ENCODE data around the gene B3GNT4.
"Not testable (repeated sequence)": the region's sequence is repeated elsewhere in the genome, so short reads cannot be mapped to it uniquely, and the experiment has no call there.

The B3GNT4 gene

DNA sequence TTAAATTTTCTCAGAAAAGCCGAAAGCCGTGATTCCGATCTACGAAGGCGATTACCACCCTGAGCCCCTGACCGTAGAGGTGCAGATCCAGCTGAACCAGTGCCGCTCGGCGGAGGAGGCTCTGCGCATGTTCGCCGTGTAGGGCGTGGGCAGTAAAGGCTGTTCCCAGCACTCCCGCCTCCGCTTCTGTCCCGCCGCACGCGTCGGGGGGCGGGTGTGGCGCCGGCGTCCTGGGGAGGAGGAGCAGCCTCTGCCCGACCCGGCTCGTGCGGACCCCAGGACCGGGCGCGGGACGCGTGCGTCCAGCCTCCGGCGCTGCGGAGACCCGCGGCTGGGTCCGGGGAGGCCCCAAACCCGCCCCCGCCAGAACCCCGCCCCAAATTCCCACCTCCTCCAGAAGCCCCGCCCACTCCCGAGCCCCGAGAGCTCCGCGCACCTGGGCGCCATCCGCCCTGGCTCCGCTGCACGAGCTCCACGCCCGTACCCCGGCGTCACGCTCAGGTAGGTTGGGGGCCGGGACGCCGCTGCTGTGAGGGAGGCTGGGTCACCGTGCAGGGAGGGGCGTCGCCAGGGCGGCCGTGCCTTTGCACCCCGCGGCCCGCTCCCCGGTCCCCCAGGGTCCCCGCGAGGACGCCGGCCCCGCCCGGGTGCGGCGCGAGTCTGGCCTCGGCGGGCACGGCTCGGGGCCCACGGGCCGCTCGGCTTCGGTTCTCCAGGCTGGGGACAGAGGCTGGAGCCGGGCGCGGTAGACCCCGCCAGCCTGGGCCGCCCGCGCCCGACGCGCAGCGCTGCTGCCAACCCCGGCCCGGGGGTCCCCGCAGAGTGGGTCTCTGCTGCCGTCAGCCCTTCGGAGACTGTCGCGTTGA lies at the start of gene B3GNT4:
TSS of gene B3GNT4 (plus strand) at position 409 of the 866 bp plus-strand sequence. CDS start 910 bp downstream, outside the sequence.
- peak; percentile 59 for DNase-seq (ENCODE audit: low read depth)

DNA sequence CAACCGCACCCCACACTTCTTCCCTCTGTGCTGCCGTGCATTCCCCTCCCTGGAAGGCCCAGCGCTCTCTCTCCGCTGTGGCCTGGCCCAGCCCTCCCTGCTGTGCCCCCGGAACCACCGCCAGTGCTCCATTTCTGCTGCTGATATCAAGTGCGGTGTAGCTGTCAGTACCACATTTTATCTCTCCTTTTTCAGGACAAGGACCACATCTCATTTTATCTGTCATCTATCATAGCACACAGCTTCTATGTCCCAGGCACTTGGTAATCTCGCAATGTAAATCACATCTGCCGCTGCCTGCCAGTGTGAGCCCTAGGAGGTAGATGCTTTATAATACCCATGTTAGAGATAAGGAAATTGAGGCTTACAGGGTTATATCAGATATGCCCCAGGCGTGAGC lies 47.8 kb upstream of the B3GNT4 start:
- DNase-seq (ENCODE audit: low read depth): no peak

DNA sequence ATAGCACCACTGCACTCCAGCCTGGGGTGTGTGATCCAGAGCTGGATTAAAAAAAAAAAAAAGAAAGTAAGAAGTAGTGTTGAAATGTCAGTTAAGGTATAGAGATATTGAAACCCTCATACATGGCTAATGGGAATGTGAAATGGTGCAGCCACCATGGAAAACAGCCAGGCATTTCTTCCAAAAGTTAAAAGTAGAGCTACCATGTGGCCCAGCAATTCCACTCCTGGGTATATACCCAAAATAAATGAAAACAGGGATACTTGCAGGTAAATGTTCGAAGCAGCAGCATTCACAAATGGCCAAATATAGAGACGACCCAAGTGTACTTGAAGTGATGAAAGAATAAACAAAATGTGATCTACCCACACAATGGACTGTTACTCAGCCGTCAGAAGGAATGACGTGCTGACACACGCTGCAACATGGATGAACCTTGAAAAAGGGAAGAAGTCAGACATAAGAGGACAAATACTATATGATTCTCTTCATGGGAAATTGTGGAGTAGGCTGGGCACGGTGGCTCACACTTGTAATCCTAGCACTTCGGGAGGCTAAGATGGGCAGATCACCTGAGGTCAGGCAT lies 44.7 kb upstream of the B3GNT4 start:
- no peak for DNase-seq (ENCODE audit: low read depth)

DNA sequence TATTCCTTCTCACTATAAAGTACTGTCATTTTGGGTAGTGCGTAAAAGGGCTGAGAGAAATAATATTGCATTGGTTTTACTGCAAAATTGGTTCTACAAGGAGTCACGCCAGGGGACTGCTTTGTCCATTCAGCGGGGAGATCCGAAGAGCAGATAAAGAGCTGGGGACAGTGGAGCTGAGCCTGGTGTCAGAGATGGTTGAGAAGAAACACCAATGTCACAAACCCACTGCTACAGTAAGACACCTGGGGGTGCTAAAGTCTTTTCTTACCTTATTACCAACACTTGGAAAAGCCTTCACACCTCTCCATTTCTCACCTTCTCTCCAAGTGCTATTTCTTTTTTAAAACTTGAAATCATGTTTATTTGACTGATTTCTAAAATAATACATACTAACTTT lies 43.6 kb upstream of the B3GNT4 start:
- no peak for DNase-seq (ENCODE audit: low read depth)

DNA sequence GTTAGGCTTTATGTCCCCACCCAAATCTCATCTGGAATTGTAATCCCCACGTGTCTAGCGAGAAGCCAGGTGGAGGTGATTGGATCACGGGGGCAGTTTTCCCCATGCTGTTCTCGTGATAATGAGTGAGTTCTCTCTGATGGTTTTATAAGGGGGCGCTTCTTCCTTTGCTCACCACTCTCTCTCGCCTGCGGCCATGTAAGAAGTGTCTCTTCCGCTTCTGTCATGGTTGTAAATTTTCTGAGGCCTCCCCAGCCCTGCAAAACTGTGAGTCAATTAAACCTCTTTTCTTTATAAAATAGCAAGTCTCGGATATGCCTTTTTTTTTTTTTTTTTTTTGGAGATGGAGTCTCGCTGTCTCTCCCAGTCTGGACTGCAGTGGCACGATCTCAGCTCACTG lies 42.7 kb upstream of the B3GNT4 start:
- no peak for DNase-seq (ENCODE audit: low read depth)

DNA sequence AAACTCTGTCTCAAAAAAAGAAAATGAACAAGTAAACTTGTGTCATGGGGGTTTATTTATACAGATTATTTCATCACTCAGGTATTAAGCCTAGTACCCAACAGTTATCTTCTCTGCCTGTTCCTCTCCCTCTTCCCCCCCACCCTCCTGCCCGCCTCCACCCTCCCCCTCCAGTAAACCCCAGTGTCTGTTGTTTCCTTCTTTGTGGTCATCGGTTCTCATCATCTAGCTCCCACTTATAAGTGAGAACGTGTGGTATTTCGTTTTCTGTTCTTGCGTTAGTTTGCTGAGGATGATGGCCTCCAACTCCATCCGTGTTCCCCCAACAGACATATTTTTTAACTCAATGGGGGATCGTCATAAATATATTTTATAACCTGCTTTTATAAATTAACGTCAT lies 41.8 kb upstream of the B3GNT4 start:
- DNase-seq (ENCODE audit: low read depth): no peak

DNA sequence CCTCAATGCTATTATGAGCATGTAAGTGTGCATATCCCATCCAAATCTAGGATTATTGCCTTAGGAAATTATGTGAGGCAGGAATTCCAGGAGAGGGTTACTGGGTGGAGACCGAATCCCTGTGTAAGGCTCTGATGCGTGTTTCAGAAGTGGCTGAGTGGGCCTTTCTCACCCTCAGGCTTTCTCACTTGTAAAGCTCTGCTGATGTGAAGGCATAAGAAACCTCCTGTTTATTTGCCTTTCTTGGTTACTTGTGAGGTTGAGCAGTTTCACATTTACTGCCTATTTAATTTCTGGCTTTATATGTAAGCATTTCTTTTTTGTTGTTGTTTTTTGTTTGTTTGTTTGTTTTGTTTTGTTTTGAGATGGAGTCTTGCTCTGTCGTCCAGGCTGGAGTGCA lies 40.5 kb upstream of the B3GNT4 start:
- DNase-seq (ENCODE audit: low read depth): no peak

DNA sequence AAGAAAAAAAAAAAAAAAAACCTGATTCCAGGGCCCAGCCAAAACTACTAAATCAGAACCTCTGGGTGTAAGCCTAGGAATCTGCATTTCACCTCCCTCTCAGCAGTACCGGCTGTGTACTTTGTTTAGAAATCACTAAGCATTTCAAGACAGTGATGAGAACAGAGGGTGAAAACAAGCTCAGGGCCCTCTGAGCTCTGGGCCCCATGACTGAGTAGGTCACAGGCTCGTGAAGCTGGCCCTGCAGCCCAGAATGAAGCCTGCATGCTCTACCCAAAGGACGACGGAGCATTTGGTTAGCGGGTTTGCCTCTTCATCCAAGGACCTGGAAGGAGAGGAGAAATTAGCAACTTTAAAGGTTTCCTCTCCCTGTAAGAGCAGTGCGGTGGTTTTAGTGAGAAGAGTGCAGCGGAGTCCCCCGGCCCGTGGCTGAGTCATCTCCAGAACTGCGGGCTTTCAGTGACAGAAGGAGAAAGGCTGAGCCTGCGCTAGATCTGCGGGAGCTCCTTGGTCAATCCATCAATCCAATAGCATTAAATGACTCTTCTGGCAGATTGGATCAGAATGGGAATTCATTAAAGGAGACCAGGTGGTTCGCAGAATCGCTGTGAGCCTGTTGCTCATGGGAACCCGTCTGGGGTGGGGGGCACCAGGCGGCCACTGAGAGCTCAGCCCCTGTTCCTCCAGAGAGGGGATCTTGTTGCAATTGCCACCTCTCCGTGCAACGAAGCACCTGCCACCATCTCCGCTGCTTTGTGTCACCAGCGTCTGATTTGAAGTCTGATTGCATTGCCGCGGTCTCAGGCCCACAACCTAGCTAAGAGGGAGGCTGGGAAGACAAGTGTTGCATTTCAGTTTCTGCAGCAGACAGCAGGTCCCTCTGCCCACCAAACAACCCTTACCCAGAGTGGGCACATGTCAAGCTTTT lies 36.8 kb upstream of the B3GNT4 start:
- DNase-seq (ENCODE audit: low read depth): no peak

DNA sequence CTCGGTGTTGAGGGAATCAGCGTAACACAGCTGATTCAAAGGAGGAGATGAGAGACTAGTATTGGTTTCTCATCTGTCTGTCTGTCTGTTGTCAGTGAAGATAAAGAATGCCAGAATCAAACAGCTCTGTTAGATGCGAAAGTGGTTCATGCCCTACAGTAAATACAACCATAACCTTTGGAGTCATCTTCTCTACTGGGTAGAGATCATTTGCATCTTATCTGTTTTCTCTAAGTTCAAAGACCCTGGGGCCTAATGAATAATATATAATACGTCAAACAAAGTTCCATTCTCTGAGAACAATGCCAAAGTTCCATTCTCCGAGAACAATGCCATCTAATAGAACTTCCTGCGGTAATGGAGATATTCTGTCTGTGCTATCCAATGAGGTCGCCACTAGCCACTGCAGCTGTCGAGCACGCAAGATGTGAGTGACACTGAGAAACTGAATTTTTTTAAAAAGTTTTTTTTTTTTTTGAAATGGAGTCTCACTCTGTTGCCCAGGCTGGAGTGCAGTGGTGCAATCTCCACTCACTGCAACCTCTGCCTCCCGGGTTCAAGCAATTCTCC lies 36.1 kb upstream of the B3GNT4 start:
- DNase-seq (ENCODE audit: low read depth): no peak

DNA sequence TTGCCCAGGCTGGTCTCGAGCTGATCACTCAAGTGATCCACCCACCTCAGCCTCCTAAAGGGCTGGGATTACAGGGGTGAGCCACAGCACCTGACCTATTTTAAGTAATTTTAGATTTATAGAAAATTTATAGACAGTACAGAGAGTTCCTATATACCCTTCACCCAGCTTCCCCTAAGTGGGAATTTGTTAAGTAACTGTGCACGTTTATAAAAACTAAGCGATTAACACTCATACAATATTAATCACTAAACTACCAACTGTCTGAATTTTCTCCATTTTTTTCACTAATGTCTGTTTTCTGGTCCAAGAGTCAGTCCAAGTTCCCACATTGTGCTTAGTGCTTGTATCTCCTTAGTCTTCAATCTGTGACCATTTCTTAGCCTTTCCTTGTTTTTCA lies 35.0 kb upstream of the B3GNT4 start:
- no peak for DNase-seq (ENCODE audit: low read depth)

DNA sequence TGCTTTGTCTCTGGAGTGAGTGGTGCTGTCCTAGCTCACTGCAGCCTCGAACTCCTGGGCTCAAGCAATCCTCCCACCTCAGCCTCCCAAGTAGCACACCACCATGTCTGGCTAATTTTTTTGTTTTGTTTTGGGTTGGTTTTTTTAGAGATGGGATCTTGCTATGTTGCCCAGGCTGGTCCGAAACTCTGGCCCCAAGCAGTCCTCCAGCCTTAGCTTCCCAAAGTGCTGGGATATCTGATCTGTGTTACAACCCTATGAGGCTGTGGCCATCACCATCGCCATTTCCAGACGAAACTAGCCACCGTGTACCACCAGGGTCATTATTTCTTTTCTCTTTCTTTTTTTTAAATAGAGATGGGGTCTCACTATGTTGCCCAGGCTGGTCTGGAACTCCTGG lies 32.1 kb upstream of the B3GNT4 start:
- DNase-seq (ENCODE audit: low read depth): no peak

DNA sequence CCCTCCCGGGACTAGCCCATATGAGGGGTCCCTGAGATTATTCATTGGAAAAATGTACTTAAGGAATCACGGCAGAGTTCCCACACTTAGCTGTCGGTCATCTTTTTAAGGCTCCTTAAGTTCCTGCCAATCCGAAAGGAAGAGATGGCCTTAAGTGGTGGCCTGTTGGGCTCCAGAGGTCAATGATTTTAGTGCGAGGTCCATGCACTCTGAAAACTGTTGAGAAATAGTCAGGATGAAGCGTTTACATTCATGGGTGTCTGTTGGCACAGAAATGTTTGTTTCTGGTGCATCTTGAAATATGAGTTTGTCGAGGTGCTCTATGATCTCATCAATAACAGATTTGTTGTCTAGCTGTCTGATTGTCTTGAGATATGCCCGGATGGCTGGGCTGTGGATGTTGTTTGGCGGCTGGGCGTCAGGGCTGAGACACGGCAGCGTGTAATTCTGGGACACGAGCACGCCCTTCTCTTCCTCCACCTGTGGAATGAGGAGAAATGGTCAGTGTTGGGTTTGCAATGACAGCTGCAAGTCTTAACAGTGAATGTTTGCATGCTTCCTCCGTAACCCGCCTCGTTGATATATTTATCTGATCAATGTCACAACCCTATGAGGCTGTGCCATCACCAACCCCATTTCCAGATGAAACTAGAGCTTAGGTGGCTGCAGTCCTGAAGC lies 31.1 kb upstream of the B3GNT4 start:
- DNase-seq (ENCODE audit: low read depth): no peak

DNA sequence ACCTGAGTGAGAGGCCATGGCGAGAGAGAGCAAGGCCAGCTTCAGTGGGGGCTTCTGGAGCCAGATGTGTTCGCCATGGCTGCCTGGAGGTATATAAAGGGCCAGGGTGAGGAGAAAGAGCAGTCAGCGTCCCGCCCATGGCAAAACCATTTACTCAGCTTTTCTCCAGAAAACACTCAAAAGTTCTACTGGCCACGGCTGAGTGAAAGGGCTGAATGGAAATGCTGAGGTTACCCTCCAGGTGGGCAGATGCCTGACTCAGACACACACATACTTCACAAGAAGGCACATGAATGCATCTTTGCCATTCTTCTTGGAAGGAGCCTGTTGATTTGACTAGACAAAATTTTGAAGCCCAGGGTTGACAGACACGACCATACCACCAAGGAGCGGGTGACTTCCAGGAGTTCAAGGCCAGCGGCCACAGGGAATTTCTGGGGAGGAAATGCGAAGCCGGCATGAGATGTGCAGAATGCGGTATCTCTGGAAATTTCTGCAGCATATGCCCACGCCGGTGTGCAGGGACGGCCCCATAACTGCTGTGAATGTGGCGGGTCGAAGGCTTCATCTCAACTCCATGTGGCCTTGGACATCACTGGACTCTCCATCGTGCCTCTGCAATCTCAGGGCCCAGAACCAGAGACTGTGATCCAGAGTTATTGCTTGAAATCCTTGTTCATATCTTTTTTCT lies 29.2 kb upstream of the B3GNT4 start, which contains the start of gene IL31:
TSS of gene IL31 (minus strand) at position 67 of the 691 bp plus-strand sequence. CDS start at position 18, 49 bp downstream.
- no peak for DNase-seq (ENCODE audit: low read depth)

DNA sequence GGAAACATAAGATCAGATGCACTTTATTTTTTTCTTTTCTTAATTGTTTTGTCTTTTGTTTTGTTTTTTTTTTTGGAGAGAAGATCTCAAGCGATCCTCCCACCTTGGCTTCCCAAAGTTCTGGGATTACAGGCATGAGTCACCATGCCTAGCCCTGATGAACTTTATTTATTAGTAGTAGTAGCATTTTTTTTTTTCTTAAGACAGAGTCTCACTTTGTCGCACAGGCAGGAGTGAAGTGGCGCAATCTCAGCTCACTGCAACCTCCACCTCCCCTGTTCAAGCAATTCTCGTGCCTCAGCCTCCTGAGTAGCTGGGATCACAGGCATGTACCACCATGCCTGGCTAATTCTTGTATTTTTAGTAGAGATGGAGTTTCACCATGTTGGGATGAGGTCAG lies 27.0 kb upstream of the B3GNT4 start:
- not testable (repeated sequence) for DNase-seq (ENCODE audit: low read depth)

DNA sequence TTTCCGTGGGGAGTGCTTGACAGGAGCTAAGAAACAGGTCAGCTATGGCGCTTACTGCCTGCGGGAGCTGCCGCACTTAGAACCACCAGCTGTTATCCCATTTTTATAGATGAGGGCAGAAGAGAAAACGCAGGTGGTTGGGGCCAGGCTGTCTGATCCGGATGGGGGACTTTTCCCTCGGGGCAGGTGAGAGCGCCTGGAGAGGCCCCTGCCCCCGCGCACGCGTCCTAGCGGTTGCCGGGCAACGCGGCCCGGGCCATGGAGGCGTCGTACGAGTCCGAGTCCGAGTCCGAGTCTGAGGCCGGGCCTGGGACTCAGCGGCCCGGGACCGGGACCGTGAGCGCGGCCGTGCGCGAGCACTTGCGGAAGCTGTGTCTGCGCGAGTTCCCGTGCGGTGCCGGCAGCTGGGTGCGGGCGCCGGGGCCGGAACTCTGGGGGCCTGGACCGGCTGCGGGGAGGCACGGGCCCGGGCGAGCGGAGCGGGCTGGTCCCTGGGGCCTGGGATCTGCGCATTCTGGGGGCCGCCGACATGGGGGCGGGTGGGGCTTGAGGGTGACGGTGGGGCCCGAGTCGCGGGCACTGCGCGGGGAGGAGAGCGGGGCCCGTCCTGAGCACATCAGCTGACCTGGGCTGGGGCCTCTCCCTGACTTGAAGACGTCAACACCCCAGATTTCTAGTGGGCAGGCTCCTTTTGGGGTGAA lies 20.5 kb upstream of the B3GNT4 start, which contains the start of gene LRRC43:
TSS of gene LRRC43 (plus strand) at position 237 of the 701 bp plus-strand sequence. CDS start at position 259, 22 bp downstream.
- DNase-seq (ENCODE audit: low read depth): no peak

DNA sequence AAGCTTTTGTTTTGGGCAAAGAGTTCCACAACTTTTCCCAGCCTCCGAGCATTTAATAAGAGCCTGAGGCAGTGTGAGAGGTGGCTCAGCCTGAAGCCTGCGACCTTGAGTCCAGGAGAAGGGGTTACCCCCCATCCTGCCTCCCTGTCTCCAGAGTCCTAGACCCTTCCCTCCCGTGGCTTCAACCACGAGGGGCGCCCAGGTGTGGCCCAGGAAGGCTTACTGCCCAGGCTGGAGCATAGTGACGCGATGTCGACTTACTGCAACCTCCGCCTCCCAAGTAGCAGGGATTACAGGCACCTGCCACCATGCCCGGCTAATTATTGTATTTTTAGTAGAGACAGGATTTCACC lies 19.9 kb upstream of the B3GNT4 start:
- DNase-seq (ENCODE audit: low read depth): no peak

DNA sequence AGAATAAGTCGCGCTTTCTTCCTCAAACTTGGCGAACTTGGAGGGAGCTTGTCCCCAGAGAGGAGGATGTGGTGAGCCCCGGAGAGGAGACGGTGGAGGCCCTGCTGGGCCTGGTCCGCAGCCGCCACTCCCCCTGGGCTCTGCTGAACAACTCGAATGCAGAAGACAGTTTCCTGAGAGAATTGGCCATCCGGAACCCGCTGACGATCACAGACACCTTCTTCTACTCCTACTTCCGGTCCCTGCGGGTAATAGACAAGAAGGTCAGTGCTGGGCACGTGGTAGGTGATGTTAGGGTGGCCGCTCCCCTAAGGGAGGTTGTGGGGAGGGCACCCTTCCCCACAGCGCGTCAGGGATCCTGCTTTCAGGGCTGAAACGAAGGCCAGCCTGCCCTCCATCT lies 19.0 kb upstream of the B3GNT4 start:
- DNase-seq (ENCODE audit: low read depth): no peak

DNA sequence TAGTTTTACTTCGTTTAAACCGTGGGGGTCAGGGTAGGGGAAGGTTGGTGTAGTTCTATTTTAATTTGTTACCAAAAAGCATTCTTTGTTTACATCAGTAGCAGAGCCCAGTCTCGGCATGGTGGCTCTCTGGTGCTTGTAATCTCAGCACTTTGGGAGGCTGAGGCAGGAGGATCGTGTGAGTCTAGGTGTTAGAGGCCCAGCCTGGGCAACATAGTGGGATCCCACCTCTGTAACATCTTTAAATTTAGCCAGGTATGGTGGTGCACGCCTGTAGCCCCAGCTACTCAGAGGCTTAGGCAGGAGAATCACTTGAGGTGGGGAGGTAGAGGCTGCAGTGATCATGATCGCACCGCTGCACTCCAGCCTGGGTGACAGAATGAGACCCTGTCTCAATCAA lies 18.4 kb upstream of the B3GNT4 start:
- no peak for DNase-seq (ENCODE audit: low read depth)

DNA sequence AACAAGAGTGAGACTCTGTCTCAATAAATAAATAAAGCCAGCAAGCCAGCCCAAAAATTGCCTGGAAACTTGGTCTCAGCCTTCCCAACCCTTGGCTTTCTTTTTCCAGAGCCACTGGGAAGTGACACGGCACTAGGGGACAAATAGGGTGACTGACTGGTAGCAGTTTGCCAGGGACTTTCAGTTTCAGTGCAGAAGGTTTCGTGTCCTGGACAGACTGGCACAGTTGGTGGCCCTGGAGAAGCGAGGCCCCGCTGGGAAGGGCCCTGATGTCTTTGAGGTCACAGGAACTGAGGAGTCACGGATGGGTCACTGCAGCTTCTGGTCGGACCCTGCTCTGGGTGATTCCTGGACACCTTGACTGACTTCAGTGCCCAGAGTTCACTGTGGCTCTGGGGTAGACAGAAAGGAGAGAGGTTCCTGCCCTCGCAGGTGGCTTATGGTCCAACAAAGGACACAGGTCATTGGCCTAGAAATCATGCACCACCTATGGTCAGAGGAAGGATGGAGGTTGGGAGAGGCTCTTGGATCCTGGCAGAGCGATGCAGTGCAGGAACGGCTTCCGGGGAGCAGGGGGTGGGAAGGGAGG lies 17.9 kb upstream of the B3GNT4 start:
- no peak for DNase-seq (ENCODE audit: low read depth)

DNA sequence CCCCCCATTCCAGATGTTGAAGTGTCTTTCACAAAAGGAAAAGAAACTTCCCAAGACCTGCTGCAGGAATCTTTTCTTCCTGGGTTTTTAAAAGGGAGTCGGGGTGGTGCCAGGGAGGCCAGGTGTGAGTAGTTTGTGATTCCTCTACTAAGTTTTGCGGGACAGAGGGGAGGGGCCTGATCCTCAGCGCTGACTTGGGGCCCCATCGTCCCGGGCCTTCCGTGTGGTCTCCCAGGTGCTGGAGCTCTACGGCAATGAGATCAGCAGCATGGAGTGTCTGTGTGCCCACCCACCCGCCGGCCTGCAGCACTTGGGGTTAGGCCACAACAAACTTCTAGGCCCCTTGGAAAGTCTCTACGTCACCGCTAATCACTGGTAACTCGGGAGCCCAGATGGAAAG lies 16.0 kb upstream of the B3GNT4 start:
- DNase-seq (ENCODE audit: low read depth): no peak

All from stimulated activated CD8-positive, alpha-beta memory T cell treated with anti-CD3 and anti-CD28 coated beads, Interleukin-12 subunit alpha, Interleukin-12 subunit beta, amount 100 ng/mL, for 4 hours (primary cell).